NCI-H345 treated with DMSO at 0.1 percent for 48 hours (cell line): ENCODE data around the gene TSNAXIP1.
"Not testable (repeated sequence)": the region's sequence is repeated elsewhere in the genome, so short reads cannot be mapped to it uniquely, and the experiment has no call there.

ENCODE experiments used
- DNase-seq: peaks from one replicate; lab custom pipeline; 2025; ENCODE audit not compliant: unreplicated experiment; lab: John Stamatoyannopoulos, UW

Gene TSNAXIP1

DNA sequence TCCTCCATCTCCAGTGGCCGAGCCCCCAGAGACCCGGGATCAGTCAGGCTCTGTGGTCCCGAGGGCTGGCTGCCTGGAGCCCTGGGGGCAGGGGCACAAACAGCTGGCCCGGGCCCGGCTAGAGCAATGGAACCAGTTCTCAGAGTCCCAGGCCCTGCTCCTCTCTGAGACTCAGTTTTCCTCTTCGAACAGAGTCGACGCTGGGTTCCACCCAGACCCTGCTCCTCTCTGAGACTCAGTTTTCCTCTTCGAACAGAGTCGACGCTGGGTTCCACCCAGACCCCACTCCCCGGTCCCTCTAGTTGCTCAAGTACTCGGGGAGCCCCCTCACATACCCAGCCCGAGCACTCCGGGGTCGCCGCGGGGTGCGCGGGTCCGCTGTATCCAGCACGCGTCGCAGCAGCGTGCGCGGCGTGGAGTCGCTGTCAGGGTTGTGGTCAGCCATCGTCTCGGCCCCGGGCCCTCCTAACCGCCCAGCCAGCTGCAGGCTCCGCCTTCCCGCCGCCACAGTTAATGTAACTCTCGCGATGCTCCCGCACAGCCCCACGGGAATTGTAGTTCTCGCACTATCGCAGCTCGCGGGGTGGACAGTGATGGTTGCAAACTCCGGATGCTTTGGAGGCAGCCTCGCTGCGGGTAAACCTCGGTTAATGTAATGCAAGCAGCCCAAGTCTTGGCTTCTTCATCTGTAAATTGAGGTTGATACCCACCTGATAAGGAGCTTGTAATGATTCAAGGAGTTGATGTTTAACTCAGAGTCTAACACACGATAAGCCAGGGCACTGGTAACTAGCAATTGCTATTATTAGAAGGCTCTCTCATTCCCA lies 26.9 kb downstream of the TSNAXIP1 start:
- peak; percentile 83 for DNase-seq

DNA sequence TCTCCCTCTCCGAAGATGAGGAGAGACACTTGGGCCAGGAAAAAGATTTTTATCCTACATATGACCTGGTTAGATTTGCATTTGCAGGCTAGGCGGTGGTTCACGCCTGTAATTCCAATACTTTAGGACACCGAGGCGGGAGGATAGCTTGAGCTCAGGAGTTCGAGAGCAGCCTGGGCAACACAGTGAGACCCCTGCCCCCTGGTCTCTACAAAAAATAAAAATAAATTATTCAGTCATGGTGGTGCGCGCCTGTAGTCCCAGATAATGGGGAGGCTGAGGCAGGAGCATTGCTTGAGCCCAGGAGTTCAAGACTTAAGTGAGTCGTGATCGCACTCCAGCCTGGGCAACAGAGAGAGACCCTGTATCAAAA lies 27.5 kb downstream of the TSNAXIP1 start:
- no peak for DNase-seq

DNA sequence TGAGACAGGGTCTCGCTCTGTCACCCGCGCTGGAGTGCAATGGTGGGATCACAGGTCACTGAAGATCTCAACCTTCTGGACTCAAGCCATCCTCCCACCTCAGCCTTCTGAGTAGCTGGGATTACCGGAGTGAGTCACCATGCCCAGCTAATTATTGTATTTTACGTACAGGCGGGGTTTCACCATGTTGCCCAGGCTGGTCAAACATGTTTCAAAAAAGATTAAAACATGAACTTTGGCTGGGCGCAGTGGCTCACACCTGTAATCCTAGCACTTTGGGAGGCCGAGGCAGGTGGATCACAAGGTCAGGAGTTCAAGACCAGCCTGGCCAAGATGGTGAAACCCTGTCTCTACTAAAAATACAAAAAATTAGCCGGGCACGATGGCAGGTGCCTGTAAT lies 30.5 kb downstream of the TSNAXIP1 start:
- not testable (repeated sequence) for DNase-seq

DNA sequence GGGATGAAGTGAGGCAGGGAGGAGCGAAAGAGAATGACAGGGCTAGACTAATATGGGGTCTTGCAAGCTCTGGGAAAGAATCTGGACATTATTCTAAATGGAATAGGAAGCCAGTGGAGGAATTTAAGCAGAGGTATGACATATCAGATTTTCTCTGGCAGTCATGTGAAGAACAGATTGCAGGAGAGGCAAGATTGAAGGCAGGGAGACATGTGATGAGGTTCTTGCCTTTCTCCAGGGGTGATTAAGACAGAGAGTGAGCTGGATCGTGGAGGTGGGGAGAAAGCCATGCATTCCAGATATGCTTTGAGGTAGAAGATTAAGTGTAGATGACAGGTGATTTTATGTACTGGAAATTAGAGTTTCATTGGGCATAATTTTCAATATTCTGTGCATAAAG lies 31.1 kb downstream of the TSNAXIP1 start:
- no peak for DNase-seq

DNA sequence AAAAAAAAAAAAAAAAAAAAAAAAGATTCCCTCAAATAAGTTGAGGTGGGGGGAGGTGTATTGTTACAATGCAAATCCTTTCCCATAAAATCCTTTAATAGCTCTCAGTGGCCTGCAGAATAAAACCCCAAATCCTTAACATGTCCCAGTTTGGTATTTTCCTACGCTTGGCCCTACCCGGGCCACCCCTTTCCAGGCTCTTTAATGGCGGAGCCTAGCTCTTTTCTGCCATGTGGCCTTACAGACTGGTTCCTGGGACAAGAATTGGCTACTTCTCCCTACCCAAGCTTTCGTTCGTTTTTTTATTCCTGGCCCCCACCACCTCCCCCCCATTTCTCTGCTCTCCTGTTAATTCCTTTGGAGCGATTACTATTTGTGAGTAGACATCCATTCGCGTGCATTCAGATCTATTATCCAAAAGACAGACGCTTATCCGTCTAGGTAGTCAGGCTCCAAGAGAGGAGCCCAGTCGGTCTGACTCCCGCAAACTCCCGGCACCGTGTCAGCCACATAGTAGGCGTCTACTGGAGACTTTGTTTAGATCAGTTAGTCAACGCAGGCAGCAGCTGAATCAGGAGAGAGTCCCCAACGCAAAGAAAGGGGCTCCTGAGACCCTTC lies 34.6 kb downstream of the TSNAXIP1 start:
- DNase-seq, result no peak

DNA sequence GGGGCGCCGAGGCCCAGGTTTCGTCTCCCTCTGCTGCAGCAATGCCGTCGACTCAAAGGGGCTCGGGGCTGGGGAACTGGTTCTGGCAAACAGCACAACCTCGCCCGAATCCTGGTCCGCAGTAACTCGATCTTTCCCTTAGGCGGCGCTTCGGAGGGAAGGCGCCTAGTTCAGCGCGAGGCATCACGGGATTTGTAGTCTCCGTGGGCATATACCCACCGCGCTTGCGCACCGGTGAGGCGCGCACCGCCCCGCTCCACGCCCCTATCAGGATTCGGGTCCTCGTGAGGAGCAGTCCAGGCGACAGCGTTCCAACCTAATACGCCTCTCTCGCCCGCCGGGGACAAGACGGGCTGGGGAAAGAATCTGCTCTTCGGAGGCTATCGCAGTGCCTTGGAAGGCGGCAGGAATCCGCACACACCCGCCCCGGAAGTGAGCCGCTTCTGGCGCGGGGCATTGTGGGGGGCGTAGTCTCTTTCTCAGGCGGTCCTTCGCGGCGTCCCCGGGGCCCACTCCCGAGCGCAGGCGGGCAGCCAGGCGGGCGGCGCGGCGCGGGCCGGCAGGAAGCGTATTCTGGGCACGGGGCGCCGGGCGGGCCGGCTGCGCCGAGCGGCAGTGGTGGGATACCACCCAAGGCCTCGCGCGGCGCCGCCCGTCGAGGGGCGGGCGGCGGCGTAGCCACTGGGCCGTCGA lies 35.3 kb downstream of the TSNAXIP1 start, which contains the start of gene THAP11:
TSS of gene THAP11 (plus strand) at position 505 of the 693 bp plus-strand sequence. CDS start 235 bp downstream, outside the sequence.
- DNase-seq, result peak; percentile 76

DNA sequence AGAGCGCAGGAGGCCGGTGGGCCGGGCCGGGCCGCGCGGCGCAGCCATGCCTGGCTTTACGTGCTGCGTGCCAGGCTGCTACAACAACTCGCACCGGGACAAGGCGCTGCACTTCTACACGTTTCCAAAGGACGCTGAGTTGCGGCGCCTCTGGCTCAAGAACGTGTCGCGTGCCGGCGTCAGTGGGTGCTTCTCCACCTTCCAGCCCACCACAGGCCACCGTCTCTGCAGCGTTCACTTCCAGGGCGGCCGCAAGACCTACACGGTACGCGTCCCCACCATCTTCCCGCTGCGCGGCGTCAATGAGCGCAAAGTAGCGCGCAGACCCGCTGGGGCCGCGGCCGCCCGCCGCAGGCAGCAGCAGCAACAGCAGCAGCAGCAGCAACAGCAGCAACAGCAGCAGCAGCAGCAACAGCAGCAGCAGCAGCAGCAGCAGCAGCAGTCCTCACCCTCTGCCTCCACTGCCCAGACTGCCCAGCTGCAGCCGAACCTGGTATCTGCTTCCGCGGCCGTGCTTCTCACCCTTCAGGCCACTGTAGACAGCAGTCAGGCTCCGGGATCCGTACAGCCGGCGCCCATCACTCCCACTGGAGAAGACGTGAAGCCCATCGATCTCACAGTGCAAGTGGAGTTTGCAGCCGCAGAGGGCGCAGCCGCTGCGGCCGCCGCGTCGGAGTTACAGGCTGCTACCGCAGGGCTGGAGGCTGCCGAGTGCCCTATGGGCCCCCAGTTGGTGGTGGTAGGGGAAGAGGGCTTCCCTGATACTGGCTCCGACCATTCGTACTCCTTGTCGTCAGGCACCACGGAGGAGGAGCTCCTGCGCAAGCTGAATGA lies 36.0 kb downstream of the TSNAXIP1 start:
- DNase-seq, result peak; percentile 8

GRCh38 chr16:67843343-67843765 lies 36.7 kb downstream of the TSNAXIP1 start:
- no peak for DNase-seq

- DNase-seq, result no peak
These were observed 37.8 kb downstream of the TSNAXIP1 start for GRCh38 chr16:67844497-67844896.

- no peak for DNase-seq
These were observed 38.8 kb downstream of the TSNAXIP1 start for GRCh38 chr16:67845291-67846062.

DNA sequence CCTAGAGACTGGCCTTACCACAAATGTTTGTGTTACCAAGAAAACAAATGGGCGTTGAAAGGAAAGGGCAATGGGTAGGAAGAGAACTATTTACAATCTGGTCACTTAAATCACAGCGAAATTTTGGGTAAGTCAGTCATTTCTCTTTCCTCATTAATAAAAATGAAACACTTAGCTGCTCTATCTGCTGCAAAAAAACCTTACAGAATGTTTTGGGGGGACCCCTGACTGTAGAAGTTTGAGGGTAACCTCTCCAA lies 39.3 kb downstream of the TSNAXIP1 start:
- DNase-seq, result no peak

DNA sequence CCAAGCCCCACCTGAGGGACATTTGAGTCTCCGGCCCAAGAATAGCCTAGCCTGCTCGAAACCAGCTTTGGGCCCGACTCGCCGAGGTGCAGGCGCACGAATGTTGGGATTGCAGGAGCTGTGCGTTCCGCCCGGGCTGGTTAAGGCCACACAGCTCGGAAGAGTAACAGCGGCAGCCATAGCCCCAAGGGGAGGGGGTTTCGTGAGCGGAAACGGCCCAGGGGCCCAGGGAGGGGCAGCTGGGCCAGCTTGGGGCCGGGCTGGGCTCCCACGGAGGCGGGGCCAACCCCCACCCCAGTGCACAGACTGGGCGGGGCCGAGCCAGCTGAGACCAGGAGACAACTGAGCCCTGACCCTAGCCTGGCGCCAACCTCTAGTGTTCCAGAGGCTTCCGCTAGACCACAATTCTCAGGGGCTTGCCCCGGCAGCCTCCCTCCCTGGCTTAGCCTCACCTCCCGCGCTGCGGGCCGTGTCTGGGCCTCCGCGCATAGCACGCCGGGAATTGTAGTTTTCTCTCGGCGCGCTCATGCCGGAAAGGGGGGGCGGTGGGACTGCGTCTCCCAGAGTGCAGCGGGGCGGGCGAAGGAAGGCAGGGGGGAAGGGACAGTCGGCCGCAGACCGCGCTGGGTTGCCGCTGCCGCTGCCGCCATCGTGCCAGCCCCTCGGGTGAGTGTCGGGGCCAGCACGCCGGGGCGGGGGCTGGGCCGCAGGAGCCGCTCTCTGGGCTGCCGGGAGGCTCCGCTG lies 39.8 kb downstream of the TSNAXIP1 start, which contains the start of gene NUTF2:
TSS of gene NUTF2 (plus strand) at position 614 of the 744 bp plus-strand sequence. CDS start 18,198 bp downstream, outside the sequence.
- peak; percentile 76 for DNase-seq

DNA sequence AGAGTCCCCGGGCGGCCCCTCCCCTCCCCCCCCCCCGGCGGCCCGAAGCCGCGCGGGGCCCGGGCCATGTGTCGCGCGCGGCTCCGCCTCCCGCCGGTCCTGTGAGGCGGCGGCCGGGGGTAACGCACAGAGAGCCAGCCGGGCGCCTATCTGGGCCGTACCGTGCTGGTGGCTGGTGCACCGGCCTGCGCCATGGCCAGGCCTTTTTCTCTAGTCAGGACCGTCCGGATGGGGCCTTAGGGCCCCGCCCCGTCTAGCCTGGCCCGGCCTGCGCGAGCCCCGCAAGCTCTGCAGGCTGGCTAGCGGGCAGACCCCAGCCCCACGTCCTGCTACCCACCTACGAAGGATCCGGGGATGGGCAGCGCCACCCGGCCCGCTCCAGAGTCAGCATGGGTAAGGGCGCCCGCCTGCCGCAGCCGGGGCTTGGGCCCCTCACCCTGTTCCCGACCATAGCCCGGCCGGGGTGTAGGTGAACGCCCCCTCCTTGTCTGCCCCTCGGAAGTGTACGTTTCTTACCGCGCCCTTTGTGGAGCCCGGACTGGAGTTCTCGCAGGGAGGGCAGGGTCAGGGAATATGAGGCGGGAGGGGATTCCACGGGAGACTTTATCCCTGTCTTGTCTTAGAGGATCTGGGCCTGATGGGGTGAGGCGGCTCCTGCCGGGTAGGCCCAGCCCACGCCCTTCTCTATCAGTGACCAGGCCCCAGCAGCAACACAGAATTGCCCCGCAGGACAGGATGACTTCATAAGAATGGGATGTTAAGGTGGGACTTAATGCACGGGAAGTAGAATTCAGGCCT lies 40.6 kb downstream of the TSNAXIP1 start, which contains the start of gene CENPT:
TSS of gene CENPT (minus strand) at position 630 of the 798 bp plus-strand sequence. CDS start 13,834 bp downstream, outside the sequence.
- no peak for DNase-seq

GRCh38 chr16:67848118-67848517 lies 41.4 kb downstream of the TSNAXIP1 start:
- no peak for DNase-seq

DNA sequence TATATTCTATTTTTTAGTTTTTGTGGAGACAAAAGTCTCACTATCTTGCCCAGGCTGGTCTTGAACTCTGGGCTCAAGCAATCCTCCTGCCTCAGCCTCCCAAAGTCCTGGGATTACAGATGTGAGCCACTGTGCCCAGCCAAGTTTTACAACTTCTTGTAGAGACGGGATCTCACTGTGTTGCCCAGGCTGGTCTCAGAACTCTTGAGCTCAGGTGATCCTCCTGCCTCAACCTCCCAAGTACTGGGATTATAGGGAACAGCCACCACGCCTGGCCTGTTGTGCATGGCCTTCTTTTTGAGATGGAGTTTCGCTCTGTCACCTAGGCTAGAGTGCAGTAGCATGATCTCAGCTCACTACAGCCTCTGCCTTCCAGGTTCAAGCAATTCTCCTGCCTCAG lies 47.0 kb downstream of the TSNAXIP1 start:
- DNase-seq, result no peak

GRCh38 chr16:67855789-67856188 lies 49.1 kb downstream of the TSNAXIP1 start:
- no peak for DNase-seq

- DNase-seq, result no peak
These were observed 50.3 kb downstream of the TSNAXIP1 start for GRCh38 chr16:67856927-67857546.

DNA sequence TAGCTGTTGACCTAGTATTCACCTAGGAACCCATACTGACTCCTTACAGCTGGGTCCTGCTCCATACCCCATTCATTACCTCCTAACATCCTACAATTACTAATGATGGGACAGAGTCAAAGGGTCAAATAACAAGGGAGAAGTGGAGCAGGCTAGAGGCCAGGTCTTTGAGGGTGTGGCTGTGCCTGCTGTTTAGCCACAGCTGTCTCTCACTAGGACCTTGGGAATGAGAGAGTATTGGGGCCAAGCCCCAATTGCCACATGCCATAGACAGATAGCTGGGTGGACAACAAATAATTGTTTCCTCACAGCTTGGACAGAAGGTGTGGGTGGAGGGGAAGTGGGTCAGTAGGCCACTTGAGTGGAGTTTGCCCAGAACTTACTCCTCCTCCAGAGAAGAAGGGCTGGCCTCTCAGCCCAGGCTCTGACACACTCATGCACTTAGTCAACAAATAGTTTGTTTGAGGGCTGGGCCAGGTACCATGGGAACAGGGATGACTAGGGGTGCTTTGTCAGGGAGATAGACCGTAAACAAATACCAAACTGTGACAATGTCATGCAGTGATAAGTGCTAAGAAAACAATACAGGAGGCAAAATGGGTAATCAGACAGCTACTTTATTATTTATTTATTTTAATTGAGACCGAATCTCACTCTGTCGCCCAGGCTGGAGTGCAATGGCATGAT lies 51.0 kb downstream of the TSNAXIP1 start:
- peak; percentile 71 for DNase-seq
